Measurements from ENCODE around the gene CREBZF. TPM values are rescaled to one million over a fixed set of nuclear protein-coding genes. Genes with fewer than 3 reads are reported as not detected.

Gene CREBZF, protein sequence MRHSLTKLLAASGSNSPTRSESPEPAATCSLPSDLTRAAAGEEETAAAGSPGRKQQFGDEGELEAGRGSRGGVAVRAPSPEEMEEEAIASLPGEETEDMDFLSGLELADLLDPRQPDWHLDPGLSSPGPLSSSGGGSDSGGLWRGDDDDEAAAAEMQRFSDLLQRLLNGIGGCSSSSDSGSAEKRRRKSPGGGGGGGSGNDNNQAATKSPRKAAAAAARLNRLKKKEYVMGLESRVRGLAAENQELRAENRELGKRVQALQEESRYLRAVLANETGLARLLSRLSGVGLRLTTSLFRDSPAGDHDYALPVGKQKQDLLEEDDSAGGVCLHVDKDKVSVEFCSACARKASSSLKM
- total RNA-seq = 36.1 and 36.6 TPM in 2 replicates

DNA sequence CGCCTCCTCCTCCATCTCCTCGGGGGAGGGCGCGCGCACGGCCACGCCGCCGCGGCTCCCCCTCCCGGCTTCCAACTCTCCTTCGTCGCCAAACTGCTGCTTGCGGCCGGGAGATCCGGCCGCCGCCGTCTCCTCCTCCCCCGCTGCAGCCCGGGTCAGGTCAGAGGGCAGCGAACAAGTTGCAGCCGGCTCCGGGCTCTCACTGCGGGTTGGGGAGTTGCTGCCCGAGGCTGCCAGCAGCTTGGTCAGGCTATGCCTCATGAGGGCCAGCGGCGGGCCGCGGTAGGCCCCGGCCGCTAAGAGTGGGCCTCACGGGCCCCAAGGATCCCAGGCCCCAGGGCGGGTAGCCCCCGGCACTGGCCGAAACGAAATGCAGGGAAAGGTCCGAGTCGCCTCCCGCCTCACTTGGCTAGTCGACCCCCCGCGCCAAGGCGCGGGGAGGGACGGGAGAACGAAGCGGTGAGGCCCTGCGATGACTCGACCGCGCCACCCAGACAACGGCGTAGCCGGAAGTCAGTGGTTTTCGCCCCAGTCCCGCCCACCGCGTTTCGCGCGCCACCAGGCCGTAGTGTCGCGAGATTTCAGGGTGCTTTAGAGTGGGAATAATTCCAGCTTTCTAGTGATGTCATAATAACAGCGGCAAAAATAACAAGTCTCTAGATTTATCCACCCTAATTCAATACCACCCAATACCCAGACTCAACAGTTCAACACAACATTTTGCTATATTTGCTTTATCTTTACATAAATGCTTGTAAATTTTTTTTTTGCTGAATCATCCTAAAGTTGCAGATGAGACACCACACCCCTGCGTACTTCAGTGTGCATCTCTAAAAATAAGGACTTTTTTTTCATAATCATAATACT, at the start of gene CREBZF:
Gene CREBZF (minus strand): TSS at position 515 of the 867 bp plus-strand sequence. CDS start 254 bp downstream, at position 261.

GRCh38 chr11:85685820-85686459, 21.0 kb upstream of the CREBZF start, which contains the start of gene CCDC89:
Gene CCDC89, minus strand, starts transcription at chr11:85686195. Its CDS starts 65 bp downstream, at chr11:85686130.

GRCh38 chr11:85647604-85648299, 17.2 kb downstream of the CREBZF start, which contains the start of gene TMEM126A:
Gene TMEM126A, plus strand, starts transcription at chr11:85647967. Its CDS starts 2,289 bp downstream, at chr11:85650256.

DNA sequence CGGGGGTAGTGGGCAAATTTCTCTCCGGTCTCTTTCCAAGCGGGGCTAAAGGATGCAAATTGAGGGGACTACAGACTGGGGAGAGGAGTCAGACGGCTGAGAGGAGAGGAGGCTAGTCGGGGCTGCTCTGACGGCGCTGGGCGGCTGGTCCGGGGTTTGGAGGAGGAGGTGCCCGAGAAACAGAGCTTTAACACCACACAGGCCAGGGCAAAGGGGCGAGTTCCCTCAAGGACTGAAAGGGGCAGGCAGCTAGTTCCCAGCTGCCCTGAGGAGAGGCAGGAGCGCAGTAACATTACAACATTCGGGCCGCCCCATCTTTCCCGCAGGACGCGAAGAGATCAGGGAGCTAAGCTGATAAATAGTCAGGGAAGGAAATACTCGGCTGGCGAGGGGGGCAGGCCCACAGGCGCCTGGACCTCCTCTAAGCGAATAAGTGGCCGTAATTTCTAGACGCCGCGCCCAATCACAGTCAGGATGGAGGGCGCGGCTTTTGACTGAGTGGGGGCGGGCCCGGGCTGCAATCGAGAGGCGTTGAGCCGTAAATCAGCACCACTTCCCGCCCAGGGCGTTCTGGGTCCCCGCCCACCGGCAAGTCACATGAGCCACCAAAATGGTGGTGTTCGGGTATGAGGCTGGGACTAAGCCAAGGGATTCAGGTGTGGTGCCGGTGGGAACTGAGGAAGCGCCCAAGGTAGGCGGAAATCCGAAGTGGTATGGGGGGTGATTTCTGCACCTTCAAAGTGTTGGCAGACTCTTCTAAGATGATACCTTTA, 36.7 kb downstream of the CREBZF start, which contains the start of gene TMEM126B:
Gene TMEM126B (plus strand): TSS at position 596 of the 773 bp plus-strand sequence. CDS start 15 bp downstream, at position 611.

DNA sequence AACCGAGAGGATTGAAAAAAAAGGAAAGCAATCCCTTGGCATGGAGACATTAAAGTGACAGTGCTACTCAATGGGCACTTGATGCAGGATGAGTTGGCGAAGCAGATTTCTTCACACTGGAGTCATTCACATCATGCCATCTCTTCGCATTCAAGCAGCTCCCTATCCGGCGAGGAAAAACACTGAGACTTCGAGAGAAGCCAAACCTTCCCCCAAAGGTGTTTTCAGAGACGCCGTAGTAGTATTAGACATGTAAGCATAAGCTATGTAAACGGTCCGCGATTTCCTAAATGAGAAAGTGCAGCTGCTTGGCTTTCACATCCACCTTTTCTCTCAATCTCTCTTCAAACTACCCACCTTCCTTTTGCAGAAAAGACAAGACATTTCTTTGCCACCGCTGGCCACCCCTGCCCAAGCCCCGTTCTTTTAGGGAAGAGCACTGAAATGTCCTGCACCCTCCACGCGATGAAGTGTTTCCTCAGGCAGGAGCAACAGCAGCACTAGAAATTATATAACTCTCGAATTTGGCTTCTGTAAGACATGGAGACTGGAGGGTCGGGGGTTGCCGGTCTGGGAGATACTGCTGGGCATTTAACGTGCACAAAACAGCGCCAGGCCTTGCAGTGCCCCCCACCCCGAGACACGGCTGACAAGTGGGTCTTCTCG, 37.5 kb downstream of the CREBZF start, which contains the start of gene DLG2:
Gene DLG2 (minus strand): TSS at position 13 of the 666 bp plus-strand sequence.

Other genes with a start within 250 kb of the CREBZF start
- gene DLG2, start 37.8 kb downstream of the CREBZF start, total RNA-seq = 3.3 TPM in 2 replicates
- 26.9 and 61.2 TPM in 2 replicates for gene TMEM126B, start 36.5 kb downstream of the CREBZF start, total RNA-seq
- gene TMEM126A, start 17.2 kb downstream of the CREBZF start, total RNA-seq = 38.4 and 40.5 TPM in 2 replicates
- 7.1 and 8.7 TPM in 2 replicates for gene CCDC89, start 21.1 kb upstream of the CREBZF start, total RNA-seq
- gene SYTL2, start 146.0 kb upstream of the CREBZF start, total RNA-seq = 9.2 and 42.7 TPM in 2 replicates
- not detected in 2 replicates for gene CCDC83, start 190.3 kb upstream of the CREBZF start, total RNA-seq